SK-N-MC (cell line): Measurements from ENCODE around the gene CDCA4.
"Not testable (repeated sequence)": the region's sequence is repeated elsewhere in the genome, so short reads cannot be mapped to it uniquely, and the experiment has no call there.

ENCODE experiments used
- EZH2 ChIP-seq: fragments of 200-600 bp; sonication (generic); IDR thresholded peaks from one replicate; pipeline ENCODE4 v1.6.1; 2017; ENCODE audit warnings: antibody characterized with exemption
- POLR2AphosphoS5 ChIP-seq: IDR thresholded peaks from 2 replicates; pipeline ENCODE4 v1.6.1; 2012; ENCODE audit warnings: mild to moderate bottlenecking, low read depth, low read length, borderline replicate concordance

- TF ChIP-seq EZH2, POLR2AphosphoS5: not testable (repeated sequence)
Observed at GRCh38 chr14:105033412-105033900, 12.6 kb upstream of the CDCA4 start.
